SKM-1 treated with dmso at 0.1 percent for 144 hours (cell line): ENCODE data around the gene ZSCAN20.

ENCODE experiments used
- DNase-seq: peaks from one replicate; lab custom pipeline; 2025; ENCODE audit not compliant: unreplicated experiment; lab: John Stamatoyannopoulos, UW

Gene ZSCAN20

DNA sequence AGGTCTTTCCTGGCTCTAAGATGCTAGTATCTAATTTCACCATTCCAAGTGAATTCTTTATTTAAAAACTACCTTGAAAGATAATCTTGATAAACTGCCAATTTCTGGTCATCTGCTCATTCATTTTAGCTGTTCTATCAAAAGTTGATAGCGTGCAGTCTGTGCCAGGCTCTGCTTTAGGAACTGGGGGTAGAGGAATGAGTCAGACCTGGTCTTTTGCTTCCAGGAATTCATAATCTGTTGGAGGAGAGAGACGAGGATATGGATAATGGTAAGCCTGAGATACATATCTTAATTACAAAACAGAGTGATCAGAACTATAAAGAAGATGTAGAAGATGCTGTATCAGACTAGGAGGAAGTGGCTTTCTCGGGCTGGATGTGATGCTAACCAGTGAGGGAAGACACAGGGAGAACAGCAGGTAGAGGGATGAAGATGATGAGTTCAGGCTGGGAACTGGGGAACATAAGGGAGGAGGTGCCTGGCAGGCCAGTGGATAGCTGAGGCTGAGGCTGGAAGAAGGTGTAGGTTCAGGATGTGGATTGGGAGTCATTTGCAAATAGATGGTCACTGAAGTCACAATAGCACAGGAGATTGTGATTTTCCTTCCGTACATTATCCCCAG, 29.3 kb upstream of the ZSCAN20 start:
- DNase-seq: no peak

DNA sequence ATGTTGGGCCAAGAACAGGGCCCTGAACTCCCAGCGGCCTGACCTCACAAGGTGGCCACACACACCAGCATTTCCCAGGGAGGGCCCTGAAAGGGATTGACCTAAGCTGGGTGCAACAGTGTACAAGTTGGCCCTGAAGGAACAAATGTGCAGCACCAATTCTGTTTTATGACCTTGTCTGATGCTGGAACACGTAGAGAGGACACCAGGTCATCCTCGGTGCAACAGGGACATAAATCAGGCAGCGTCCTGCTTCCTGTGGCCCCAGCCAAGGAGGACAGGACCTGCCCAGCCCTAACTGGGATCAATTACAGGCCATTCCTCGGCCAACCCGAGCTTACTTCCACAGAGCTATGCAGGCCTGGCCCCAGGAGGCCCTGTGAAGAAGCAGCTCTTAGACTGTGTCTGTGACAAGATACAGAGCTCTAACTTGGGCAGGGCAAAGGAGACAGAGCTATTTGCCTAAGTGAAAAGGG, 28.7 kb upstream of the ZSCAN20 start:
- no peak for DNase-seq

- DNase-seq: no peak
These were observed 27.3 kb upstream of the ZSCAN20 start for GRCh38 chr1:33445108-33445507.

DNA sequence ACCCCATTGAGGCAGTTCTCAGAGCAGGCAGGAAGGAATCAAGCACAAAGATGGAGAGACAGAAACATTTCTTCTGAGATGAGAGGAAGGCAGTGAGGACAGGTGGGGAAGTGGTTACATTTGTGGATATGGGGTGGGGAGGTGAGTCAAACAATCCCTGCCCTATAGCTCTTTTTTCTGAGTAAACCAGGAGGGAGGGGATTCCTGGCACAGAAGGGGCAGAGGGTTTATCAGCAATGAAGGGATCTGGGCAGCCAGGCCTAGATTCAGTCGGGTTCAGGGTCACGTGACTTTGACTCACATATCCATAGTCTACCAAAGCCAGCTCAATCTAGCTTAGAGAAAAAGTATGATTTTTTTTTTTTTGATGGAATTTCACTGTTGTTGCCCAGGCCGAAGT, 25.9 kb upstream of the ZSCAN20 start:
- no peak for DNase-seq

GRCh38 chr1:33454646-33455282, 17.7 kb upstream of the ZSCAN20 start:
- no peak for DNase-seq

DNA sequence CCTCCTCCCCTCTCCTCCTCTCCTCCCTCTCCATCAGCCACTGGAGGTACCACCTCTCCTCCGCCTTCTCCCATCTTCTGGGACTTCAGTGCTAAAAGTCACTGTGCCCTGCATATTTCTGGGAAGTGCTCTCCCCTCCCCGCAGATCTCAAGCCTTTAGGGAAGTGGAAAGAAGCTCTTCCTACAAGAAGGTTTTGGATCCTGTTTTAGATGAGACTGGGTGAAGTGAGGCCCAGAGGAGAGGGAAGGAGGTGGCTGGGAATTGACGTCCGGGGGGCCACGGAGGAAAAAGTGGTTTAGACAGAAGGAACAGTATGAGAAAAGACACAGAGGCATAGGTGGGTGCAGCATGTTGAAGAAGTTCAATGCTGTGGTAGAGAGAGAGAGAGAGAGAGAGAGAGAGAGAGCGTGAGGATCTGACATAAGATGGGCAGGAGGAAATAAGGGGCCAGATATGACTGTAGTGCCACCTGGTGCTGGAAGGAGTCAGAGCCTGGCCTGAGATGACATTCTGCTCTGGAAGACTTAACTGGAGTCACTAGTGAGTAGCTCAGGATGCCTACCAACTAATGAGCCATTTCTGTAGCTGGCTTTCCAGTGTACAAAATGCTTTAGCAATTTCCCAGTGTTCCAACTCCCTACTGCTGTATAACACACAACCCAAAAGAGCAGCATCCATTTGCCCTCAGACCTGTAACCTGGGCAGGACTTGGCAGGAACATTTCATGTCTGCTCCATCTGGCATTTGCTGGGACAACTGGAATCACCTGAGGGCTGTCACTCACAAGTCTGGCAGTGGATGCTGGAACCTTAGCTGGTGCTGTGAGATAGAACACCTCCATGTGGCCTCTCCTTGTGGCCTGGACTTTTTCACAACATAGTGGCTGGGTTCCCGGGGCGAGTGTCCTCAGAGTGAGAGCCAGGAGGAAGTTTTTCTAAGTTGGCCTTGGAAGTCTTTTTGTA, 16.6 kb upstream of the ZSCAN20 start:
- DNase-seq: peak; percentile 73

DNA sequence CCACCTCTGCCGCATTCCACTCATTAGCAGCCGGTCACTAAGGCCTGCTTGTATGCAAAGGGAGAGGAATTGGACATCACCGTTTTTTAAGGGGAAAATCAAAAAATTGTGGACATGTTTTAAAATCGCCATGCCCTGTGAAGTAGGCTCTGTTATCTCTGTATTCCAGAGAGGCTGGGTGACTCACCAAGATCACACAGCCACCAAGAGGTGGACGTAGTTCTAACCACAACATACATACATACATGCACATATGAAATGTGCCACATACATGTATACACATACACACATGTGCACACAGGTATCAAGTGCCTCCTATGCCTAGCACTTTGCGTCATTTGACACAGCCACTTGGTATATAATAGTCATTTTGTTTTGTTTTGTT, 16.0 kb upstream of the ZSCAN20 start:
- DNase-seq: no peak

GRCh38 chr1:33459691-33460090, 12.8 kb upstream of the ZSCAN20 start:
- no peak for DNase-seq

GRCh38 chr1:33460144-33460543, 12.3 kb upstream of the ZSCAN20 start:
- DNase-seq: no peak

- DNase-seq: peak; percentile 69
These were observed 11.4 kb upstream of the ZSCAN20 start for GRCh38 chr1:33460947-33461629.

DNA sequence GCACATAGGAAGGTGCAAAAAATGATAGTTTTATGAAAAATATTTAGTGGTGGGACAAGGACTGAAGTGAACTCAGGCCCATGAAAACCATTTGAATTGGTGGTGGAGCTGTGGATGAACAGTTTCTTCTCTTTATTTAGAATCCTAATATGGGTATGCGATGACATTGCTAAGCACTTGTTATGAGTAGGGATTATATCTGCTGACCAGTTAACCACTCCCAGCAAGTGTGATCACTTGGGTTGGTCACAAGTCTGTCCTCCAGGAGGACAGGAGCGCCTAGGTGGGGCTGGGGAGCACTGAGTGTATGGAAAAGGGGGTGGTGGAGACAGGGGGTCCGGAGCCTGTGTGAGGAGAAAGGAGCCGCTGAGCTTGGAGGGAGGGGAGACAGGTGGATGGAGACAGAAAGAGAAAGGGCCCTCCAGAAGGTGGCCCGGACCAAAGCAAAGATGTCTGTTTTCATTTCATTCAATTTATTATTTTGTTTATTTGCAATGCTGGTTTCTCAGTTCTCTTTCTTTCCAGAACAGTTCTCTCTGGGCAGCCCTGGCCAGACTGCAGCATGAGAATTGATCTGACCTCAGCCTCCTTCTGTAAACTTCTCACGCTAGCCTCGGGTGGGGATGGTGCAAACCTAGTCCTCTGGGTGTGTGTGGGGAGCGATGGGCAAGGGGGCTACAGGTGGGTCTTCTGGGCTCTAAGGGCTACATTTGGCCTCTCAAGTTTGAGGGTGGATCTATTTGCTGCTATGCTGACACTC, 9.9 kb upstream of the ZSCAN20 start:
- no peak for DNase-seq

DNA sequence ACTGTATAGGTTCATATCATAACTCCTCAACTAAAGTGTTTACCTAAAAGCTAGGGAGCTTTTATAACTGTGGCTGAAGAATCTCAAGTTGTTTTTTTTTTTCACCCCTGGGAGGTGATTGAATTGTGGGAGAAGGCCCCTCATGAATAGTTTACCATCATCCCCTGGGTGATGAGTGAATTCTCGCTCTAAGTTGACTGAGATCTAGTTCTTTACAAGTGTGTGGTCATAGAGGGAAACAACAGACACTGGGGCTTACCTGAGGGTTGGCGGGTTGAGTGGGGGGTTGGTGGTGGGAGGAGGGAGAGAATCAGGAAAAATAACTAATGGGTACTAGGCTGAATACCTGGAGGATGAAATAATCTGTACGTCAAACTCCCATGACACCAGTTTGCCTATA, 7.9 kb upstream of the ZSCAN20 start:
- no peak for DNase-seq

DNA sequence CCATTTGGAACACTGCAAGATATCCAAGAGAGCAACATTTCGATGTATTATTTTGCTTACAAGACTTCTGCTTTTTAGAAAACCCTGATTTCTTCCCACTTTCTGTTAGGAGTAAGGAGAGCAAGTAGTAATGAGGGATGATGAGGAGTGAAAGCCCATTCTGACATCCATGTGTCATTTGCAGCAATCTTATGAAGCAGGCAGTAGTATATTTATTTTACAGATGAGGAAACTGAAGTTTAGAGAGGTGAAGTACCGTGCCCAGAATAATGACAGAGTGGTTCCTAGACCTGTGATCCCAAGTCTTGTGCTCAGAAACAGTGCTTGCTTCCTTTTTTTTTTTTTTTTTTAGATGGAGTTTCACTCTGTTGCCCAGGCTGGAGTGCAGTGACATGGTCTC, 7.1 kb upstream of the ZSCAN20 start:
- DNase-seq: no peak

DNA sequence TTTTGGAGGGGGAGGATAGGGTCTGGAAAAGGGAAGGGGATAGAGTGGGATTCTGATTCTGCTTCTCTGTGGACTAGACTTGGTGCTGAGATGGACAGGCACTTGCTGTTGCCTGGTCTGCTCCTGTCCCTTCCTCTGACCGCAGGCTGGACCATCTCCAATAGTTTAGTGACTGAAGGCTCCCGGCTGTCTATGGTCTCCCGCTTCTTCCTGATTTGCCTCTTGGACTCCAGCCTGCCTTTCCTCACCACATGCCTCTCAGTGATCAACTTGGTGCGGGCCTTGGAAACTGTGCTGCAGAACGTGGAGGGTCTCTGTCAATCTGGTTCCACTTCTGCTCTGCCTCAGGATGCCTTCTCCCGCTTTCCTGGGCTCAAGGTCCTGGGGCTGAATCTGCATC, 6.3 kb upstream of the ZSCAN20 start:
- no peak for DNase-seq

DNA sequence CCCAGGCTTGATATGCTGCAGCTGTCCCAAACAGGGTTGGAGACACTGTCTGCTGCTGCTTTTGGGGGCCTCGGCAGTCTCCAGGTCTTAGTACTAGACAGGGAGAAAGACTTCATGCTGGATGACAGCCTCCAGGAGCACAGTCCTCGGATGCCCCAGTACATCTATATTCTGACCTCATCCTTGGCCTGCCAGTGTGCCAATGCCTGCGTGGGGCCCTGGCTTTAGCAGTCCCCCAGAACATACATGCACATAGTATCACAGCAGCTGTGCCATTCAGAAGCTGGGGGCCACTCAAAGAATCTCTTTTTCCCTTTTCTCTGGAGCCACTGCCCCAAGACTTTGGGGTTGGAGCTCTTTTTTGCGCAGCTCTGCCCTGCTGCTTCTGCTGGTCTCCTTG, 4.4 kb upstream of the ZSCAN20 start:
- DNase-seq: no peak

- no peak for DNase-seq
These were observed 3.9 kb upstream of the ZSCAN20 start for GRCh38 chr1:33468531-33468930.

DNA sequence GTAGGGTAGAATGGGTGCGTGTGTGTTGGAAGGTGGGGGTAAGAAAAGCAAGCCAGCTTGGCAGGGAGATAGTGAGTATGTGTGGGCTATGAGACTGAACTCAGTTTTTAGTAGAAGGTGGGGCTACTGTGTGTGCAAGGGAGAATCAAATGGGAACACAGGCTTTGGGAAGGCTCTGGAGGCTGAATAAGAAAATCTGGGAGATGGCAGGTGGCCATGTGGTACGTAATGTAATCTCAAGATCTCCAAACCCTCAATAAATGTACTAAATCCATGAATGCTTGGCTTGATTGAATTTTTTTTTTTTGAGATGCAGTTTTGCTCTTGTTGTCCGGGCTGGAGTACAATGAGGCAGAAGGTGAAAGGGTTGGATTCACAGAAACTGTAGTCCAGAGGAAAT, 3.5 kb upstream of the ZSCAN20 start:
- DNase-seq: no peak

GRCh38 chr1:33469691-33470090, 2.8 kb upstream of the ZSCAN20 start:
- DNase-seq: no peak

GRCh38 chr1:33470495-33471012, 1.9 kb upstream of the ZSCAN20 start:
- peak; percentile 81 for DNase-seq

DNA sequence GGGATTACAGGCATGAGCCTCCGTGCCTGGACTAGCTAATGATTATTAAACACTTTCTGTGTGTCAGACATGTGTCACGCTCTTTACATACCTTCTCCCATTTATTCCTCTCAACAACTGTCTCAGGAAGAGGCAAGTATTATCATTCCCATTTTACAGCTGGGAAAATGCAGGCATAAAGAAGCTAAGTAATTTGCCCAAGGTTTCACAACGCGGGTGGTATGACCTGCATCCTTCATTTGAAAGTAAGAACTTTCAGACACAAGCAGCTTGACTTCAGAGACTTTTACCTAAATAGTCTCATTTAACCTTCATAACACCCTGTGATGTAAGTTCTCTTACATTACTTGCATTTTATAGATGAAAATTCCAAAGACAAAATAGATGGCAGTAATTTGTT, 1.0 kb upstream of the ZSCAN20 start:
- no peak for DNase-seq
